ENCODE measurements around the gene SUZ12.

SUZ12 gene

DNA sequence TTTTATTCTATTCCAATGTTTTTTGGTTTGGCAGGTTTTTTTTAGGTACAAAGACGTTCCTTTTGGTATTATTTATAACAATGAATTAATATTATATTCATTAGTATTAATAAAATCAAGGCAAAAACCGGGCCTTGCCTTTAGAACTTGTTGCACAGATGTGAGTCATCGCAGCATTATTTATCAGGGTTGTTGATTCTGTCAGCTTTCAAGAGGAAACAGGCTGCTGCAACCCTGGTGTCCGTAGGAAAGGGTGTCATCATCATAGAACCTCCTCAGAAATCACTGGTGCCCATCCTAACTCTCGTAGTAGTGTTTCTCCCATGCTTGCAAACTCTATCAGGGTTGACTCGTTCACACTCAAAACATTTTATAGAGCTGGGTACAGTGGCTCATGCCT lies 60.2 kb downstream of the SUZ12 start:
- no peaks in the 10 kb centered on the region for H3K27me3 ChIP-seq
- TF ChIP-seq, protein P1, sequence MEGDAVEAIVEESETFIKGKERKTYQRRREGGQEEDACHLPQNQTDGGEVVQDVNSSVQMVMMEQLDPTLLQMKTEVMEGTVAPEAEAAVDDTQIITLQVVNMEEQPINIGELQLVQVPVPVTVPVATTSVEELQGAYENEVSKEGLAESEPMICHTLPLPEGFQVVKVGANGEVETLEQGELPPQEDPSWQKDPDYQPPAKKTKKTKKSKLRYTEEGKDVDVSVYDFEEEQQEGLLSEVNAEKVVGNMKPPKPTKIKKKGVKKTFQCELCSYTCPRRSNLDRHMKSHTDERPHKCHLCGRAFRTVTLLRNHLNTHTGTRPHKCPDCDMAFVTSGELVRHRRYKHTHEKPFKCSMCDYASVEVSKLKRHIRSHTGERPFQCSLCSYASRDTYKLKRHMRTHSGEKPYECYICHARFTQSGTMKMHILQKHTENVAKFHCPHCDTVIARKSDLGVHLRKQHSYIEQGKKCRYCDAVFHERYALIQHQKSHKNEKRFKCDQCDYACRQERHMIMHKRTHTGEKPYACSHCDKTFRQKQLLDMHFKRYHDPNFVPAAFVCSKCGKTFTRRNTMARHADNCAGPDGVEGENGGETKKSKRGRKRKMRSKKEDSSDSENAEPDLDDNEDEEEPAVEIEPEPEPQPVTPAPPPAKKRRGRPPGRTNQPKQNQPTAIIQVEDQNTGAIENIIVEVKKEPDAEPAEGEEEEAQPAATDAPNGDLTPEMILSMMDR (IDR thresholded peaks at IDR 0.05), result no peak
- no peak for DNase-seq
- H3K27ac ChIP-seq, result no peak overlapping the region
- intact Hi-C loops (cut with DNase I; ENCODE audit: low total_unique reads), result no loop called here
- no peak overlapping the region for H3K4me3 ChIP-seq
- H3K36me3 ChIP-seq, result peaks cover 61 to 72% (median 61%) of the 10 kb centered on the region in 3 donors
- no peaks in the 10 kb centered on the region for H3K9me3 ChIP-seq
- no peaks in the 10 kb centered on the region for H3K4me1 ChIP-seq

DNA sequence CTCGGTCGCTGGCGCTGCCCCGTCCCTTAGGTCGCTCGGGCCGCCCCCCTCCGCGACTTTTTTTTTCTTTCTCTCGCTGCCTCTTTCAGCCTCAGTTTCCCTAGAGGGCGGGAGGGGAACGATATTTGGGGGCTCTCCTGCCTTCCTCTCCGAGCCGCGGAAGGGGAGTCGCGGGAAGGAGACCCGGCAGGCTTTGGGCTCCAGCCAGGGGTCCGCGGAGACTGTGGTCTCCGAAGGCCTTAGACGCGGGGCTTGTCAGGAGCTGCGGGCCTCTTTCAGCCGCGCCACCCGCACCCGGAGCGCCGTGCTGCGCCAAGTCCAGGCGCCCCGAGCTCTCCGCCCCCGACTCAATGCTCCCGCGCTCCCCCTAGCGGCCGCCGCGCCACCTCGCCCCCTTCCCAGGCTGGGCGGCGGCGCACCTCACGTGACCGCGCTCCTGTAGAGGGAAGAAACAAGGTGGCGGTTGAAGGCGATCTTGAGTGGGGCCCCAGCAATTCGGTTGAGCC lies 70.2 kb downstream of the SUZ12 start, which contains the start of gene LRRC37B:
Gene LRRC37B, plus strand, starts transcription at position 427 of the 506 bp plus-strand sequence. CDS start 14,010 bp downstream, outside the sequence.
- peaks cover 0 to 19% (median 14%) of the 10 kb centered on the region in 4 donors for H3K4me1 ChIP-seq
- peak within 1 kb of the TSS; percentile 76 to 77 for H3K27ac ChIP-seq
- TF ChIP-seq, protein P1 (IDR thresholded peaks at IDR 0.05), result peak; percentile 96 to 98
- no peaks in the 10 kb centered on the region for H3K36me3 ChIP-seq
- H3K4me3 ChIP-seq, result peak within 1 kb of the TSS; percentile 71
- H3K27me3 ChIP-seq, result no peaks in the 10 kb centered on the region
- H3K9me3 ChIP-seq, result no peaks in the 10 kb centered on the region
- intact Hi-C loops (cut with DNase I; ENCODE audit: low total_unique reads), result loop anchor here (10.0 kb wide), 1 partner anchor 128 kb away; no protein-coding TSS in a partner anchor
- peak; percentile 88 to 92 for DNase-seq

DNA sequence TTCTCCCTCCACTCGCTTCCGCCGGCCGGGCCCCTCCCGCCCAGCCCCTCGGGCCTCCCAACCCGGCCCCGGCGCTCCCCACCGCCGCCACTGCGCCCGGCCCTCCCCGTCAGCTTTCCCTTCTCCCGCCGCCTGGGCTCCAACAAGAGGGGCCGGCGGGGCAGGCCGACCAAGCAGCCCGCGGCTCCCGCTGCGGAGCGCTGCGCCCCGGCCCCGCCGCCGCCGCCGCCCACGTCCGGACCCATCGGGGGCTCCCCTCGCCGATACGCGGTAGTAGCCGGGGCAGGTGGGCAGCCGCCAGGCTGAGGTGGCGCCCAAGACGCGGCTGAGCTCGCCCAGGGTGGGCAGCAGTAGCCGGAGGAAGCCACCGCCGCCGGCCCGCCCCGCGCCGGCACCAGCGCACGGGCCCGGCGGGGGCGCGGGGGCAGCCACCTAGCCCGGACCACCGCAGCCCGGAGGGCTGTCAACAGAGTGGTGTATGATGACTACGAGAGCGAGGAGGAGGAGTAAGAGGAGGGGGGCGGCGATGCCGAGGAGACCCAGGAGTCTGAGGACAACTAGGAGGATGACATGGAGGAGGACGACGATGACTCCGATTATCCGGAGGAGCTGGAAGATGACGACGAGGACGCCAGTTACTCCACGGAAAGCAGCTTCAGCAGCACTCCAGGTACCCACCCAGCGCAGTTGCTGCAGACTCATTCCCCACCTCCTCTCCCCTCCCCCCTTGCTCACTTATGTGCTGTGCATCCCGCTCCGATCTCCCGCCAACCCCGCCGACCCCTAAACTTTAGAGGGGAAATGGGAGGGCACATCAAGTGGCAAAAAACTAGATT lies 70.9 kb downstream of the SUZ12 start:
- H3K27ac ChIP-seq, result peak overlapping the region; percentile 76 to 77
- no peaks in the 10 kb centered on the region for H3K36me3 ChIP-seq
- TF ChIP-seq, protein P1 (IDR thresholded peaks at IDR 0.05), result no peak
- DNase-seq, result peak in 1 of 2 donors; percentile 34
- H3K4me1 ChIP-seq, result peaks cover 0 to 19% (median 14%) of the 10 kb centered on the region in 4 donors
- intact Hi-C loops (cut with DNase I; ENCODE audit: low total_unique reads), result loop anchor here (10.0 kb wide), 1 partner anchor 127 kb away; no protein-coding TSS in a partner anchor
- no peaks in the 10 kb centered on the region for H3K9me3 ChIP-seq
- peak overlapping the region; percentile 71 for H3K4me3 ChIP-seq
- no peaks in the 10 kb centered on the region for H3K27me3 ChIP-seq

DNA sequence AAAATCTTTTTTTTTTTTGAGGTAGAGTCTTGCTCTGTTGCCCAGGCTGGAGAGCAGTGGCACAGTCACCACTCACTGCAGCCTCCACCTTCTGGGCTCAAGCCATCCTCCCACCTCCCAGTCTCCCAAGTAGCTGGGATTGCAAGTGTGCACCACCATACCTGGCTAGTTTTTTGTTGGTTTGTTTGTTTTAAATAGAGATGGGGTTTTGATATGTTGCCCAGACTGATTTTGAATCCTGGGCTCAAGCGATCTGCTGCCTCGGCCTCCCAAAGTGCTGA lies 72.4 kb downstream of the SUZ12 start:
- DNase-seq, result no peak
- Histone ChIP-seq H3K36me3 (no peaks in the 10 kb centered on the region), H3K27ac (no peak overlapping the region), H3K27me3 (no peaks in the 10 kb centered on the region), H3K9me3 (no peaks in the 10 kb centered on the region), H3K4me1 (peaks cover 0 to 19% (median 14%) of the 10 kb centered on the region in 4 donors), H3K4me3 (peak overlapping the region; percentile 71)
- intact Hi-C loops (cut with DNase I; ENCODE audit: low total_unique reads), result loop anchor here (10.0 kb wide), 1 partner anchor 126 kb away; no protein-coding TSS in a partner anchor
- TF ChIP-seq, protein P1 (IDR thresholded peaks at IDR 0.05), result no peak

DNA sequence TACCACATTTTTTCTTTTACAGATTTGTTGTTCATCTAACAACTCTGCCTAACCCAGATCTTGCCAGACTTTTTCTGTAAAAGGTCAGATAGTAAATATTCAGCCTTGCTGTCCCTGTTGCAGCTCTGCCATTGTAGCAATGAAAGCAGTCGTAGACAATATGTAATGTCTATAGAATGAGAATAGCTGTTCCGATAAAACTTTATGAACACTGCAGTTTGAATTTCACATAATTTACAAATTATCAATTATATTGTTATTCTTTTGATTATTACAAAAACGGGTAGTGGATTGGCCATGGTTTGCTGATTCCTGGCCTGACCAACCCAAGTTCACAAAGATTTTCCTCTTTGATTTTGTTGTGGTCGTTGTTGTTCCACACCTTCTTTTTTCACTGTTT lies 73.3 kb downstream of the SUZ12 start:
- Histone ChIP-seq H3K36me3 (no peaks in the 10 kb centered on the region), H3K4me1 (peaks cover 0 to 19% (median 14%) of the 10 kb centered on the region in 4 donors), H3K9me3 (no peaks in the 10 kb centered on the region), H3K4me3 (no peak overlapping the region), H3K27ac (no peak overlapping the region), H3K27me3 (no peaks in the 10 kb centered on the region)
- no peak for DNase-seq
- intact Hi-C loops (cut with DNase I; ENCODE audit: low total_unique reads), result no loop called here
- TF ChIP-seq, protein P1 (IDR thresholded peaks at IDR 0.05), result no peak
